Osteoblast (primary cell): ENCODE data around the gene PRPF6. TPM values are rescaled to one million over a fixed set of nuclear protein-coding genes. Genes with fewer than 3 reads are reported as not detected.

Source experiments
- DNase-seq: peaks from one replicate; pipeline ENCODE4 v3.0.0; 2011; ENCODE audit warnings: low spot score, mixed read lengths; ENCODE audit not compliant: insufficient read length; ENCODE audit errors: missing footprints
- H2AFZ ChIP-seq: 2 replicates; pipeline ENCODE4 v1.6.0; 2011; ENCODE audit warnings: mild to moderate bottlenecking, low read length
- H3K27ac ChIP-seq: 2 replicates; pipeline ENCODE4 v1.5.1; 2011; ENCODE audit warnings: mild to moderate bottlenecking, low read depth, low read length, moderate library complexity
- H3K27me3 ChIP-seq: 2 replicates; pipeline ENCODE4 v1.6.0; 2012; ENCODE audit warnings: mild to moderate bottlenecking, control low read depth, inconsistent platforms, low read length, moderate library complexity; ENCODE audit not compliant: insufficient read depth
- H3K36me3 ChIP-seq: 2 replicates; pipeline ENCODE4 v1.5.1; 2011; ENCODE audit warnings: mild to moderate bottlenecking, low read length, control low read depth, moderate library complexity; ENCODE audit not compliant: insufficient read depth
- H3K4me1 ChIP-seq: 2 replicates; pipeline ENCODE4 v1.5.1; 2011; ENCODE audit warnings: mild to moderate bottlenecking, low read length, control low read depth, moderate library complexity; ENCODE audit not compliant: insufficient read depth
- H3K4me2 ChIP-seq: 2 replicates; pipeline ENCODE4 v1.6.0; 2011; ENCODE audit warnings: mild to moderate bottlenecking, low read length; ENCODE audit not compliant: insufficient read depth
- H3K4me3 ChIP-seq: fragments of 200-600 bp; sonication (generic); 3 replicates; pipeline ENCODE4 v1.5.1; 2012; ENCODE audit warnings: mild to moderate bottlenecking, low read length, inconsistent platforms; ENCODE audit not compliant: insufficient read depth
- H3K79me2 ChIP-seq: 2 replicates; pipeline ENCODE4 v1.6.0; 2012; ENCODE audit warnings: mild to moderate bottlenecking, low read length, control low read depth, inconsistent platforms; ENCODE audit not compliant: insufficient read depth
- H3K9me3 ChIP-seq: 2 replicates; pipeline ENCODE4 v1.5.1; 2011; ENCODE audit warnings: low read depth, low read length, control low read depth
- H4K20me1 ChIP-seq: 2 replicates; pipeline ENCODE4 v1.6.0; 2012; ENCODE audit warnings: mild to moderate bottlenecking, low read length, control low read depth; ENCODE audit not compliant: insufficient read depth
- CTCF ChIP-seq: IDR thresholded peaks from 2 replicates; pipeline ENCODE4 v1.5.1; 2011; ENCODE audit warnings: mild to moderate bottlenecking, low read depth, low read length, moderate library complexity; ENCODE audit errors: extremely low read depth
- total RNA-seq: library from RNA; depleted of rRNA; stranded (reverse); fragments of >200 nt; gene quantifications from 2 replicates; pipeline ENCODE4 v1.2.3, GENCODE V29; 2012

PRPF6 gene
- total RNA-seq, 1 donor = 56.1 TPM

GRCh38 chr20:64078934-64079272 is 98.0 kb downstream of the PRPF6 start:
- H2AFZ ChIP-seq = no peak overlapping the region

GRCh38 chr20:64079273-64080012 is 98.5 kb downstream of the PRPF6 start, which contains the start of gene RGS19:
TSS of gene RGS19 (minus strand) at chr20:64079518. CDS start at chr20:64076886, 2,632 bp downstream.
- Histone ChIP-seq H3K36me3 (no peaks in the 10 kb centered on the region), H3K4me3 (peak within 1 kb of the TSS; percentile 78), H3K4me1 (peaks cover 15% of the 10 kb centered on the region), H3K27me3 (peaks cover 17% of the 10 kb centered on the region), H3K79me2 (no peaks in the 10 kb centered on the region), H3K9me3 (no peaks in the 10 kb centered on the region), H3K4me2 (peak within 1 kb of the TSS; percentile 75), H2AFZ (peak within 1 kb of the TSS; percentile 47), H4K20me1 (peaks cover 11% of the 10 kb centered on the region), H3K27ac (no peak within 1 kb of the TSS)
- TF ChIP-seq CTCF = no peak
- DNase-seq = peak; percentile 94

More at GRCh38 chr20:64078934-64079272, 98.0 kb downstream of the PRPF6 start:
- Histone ChIP-seq H3K9me3 (no peaks in the 10 kb centered on the region), H4K20me1 (peaks cover 11% of the 10 kb centered on the region), H3K79me2 (no peaks in the 10 kb centered on the region), H3K36me3 (no peaks in the 10 kb centered on the region), H3K27ac (no peak overlapping the region), H3K4me2 (peak overlapping the region; percentile 75), H3K4me3 (peak overlapping the region; percentile 78), H3K27me3 (peaks cover 12% of the 10 kb centered on the region), H3K4me1 (peaks cover 15% of the 10 kb centered on the region)
- no peak for DNase-seq
- no peak for TF ChIP-seq CTCF

GRCh38 chr20:64080013-64080812 is 99.3 kb downstream of the PRPF6 start, which contains the start of gene OPRL1:
TSS of gene OPRL1 (plus strand) at chr20:64080082. CDS start at chr20:64092721, 12,639 bp downstream.
- Histone ChIP-seq H3K4me3 (peak within 1 kb of the TSS; percentile 78), H3K4me1 (peaks cover 15% of the 10 kb centered on the region), H2AFZ (peak within 1 kb of the TSS; percentile 47), H3K9me3 (no peaks in the 10 kb centered on the region), H4K20me1 (peaks cover 11% of the 10 kb centered on the region), H3K4me2 (peak within 1 kb of the TSS; percentile 75), H3K36me3 (no peaks in the 10 kb centered on the region), H3K79me2 (no peaks in the 10 kb centered on the region), H3K27me3 (peaks cover 25% of the 10 kb centered on the region), H3K27ac (no peak within 1 kb of the TSS)
- TF ChIP-seq CTCF = no peak
- DNase-seq = peak; percentile 98
